Stimulated activated naive CD4-positive, alpha-beta T cell (primary cell): Measurements from ENCODE around the gene KHSRP.
"Not testable (repeated sequence)": the region's sequence is repeated elsewhere in the genome, so short reads cannot be mapped to it uniquely, and the experiment has no call there.

Source experiments
- DNase-seq, 6 experiments: peaks; one replicate each; lab custom pipeline; 2025; lab: John Stamatoyannopoulos, UW

KHSRP gene

GRCh38 chr19:6452223-6452614, 27.6 kb upstream of the KHSRP start:
- DNase-seq: no peak

GRCh38 chr19:6451583-6452222, 27.1 kb upstream of the KHSRP start:
- no peak for DNase-seq

GRCh38 chr19:6450166-6450565, 25.6 kb upstream of the KHSRP start:
- DNase-seq: no peak

- no peak for DNase-seq
Observed at GRCh38 chr19:6448045-6448444, 23.4 kb upstream of the KHSRP start.

GRCh38 chr19:6446452-6446851, 21.8 kb upstream of the KHSRP start:
- no peak for DNase-seq

DNA sequence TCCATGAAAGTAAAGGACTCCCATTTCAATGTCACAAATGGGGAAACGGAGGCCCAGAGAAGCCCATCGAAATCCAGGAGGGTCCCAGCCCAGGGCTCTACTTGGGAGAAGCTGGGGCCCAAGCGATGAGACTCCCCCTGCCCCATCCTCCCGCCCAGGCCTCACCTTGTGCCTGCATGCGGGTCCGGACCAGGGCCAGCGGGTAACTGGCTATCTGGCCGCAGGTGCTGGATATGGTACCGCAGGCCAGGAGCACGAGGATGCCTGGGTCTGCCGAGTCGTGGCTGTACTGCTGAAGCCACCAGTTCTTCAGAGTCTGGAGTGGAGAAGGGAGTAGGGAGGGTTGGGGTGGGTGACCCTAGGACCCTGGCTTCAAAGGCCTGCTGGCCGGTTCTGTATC, 19.4 kb upstream of the KHSRP start:
- DNase-seq: no peak

DNA sequence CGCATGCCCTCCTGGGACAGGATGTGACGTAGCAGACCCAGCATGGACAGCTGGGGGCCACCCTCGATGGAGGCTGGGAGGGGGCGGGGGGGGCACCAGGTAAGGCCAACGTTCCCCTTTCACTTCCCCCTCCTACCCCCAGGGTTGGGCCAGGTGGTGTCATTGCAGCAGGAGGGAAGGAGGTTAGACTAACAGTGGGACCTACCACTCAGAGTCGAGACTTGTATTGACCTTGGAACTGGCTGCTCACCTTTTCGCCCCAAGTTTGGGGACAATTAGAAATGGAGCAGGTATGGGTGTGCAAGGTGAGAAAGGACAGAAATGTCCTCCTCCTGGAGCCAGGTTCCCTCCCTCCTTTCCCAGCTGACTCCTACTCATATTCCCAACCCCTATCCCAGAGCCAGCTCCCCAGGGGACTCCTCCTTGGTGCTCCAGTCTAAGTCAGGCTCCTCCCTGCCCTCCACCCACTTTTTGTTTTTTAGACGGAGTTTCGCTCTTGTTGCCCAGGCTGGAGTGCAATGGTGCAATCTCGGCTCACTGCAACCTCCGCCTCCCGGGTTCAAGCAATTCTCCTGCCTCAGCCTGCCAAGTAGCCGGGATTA, 17.6 kb upstream of the KHSRP start:
- no peak for DNase-seq

- no peak for DNase-seq
Observed at GRCh38 chr19:6440905-6441304, 16.3 kb upstream of the KHSRP start.

GRCh38 chr19:6439743-6440142, 15.1 kb upstream of the KHSRP start:
- DNase-seq: no peak

- DNase-seq: no peak
Observed at GRCh38 chr19:6433663-6434062, 9.1 kb upstream of the KHSRP start, which contains the start of gene SLC25A41. SLC25A41 (minus strand) TSS chr19:6433763; CDS start chr19:6433693, 70 bp downstream.

GRCh38 chr19:6433165-6433564, 8.6 kb upstream of the KHSRP start:
- DNase-seq: no peak

GRCh38 chr19:6431891-6432290, 7.3 kb upstream of the KHSRP start:
- DNase-seq: no peak

DNA sequence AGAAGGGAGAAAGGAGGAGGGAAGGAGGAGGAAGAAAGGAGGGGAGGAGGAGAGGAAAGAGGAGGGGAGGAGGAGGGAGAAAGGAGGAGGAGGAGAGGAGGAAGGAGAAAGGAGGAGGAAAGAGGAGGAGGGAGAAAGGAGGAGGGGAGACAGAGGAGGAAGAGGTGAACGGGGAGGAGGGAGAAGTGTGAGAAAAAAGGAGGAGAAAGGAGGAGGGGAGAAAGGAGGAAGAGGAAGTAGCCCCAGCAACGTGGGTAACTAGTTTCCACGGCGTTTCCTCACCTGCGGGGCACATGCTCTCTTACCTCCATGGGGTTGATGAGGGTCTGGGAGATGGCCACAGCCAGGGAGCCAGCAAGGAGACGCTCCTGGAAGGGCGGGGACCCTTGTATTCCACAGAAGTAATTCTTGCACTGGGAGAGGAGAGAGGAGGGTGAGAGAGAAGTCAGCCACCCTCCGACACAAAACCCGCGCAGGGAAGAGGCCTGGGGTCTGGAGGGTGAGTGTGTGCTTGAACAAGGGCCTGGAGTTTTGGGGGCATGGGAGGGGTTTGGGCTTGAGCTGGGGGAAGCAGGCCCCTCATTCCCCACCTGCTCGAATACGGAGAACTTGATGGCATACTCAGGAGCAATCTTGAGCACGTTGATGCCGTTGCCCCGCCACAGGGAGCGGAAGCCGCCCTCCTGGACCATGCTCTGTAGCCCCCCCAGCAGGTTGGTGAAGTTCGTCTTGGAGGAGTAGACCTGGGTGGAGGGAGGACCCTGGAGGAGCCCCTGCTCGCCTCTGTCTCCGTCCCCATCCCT, 5.0 kb upstream of the KHSRP start:
- DNase-seq: no peak

DNA sequence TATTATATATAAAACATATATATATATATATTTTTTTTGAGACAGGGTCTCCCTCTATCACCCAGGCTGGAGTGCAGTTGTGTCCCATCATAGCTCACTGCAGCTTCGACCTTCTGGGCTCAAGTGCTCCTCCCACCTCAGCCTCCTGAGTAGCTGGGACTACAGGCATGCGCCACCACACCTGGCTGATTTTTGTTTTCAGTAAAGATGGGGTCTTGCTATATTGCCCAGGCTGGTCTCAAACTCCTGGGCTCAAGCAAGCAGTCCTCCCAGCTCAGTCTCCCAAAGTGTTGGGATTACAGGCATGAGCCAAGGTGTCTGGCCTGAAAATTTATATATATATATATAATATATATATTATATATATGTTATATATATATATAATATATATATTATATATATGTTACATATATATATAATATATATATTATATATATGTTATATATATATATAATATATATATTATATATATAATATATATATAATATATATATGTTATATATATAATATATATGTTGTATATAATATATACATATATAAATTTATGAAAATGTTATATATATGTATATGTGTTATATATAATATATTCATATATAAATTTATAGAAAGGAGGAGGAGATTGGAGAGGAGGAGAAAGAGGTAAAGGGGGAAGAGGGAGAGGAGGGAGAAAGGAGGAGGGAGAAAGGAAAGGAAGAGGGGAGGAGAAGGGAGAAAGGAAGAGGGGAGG, 4.2 kb upstream of the KHSRP start:
- DNase-seq: not testable (repeated sequence)

- DNase-seq: no peak
Observed at GRCh38 chr19:6427131-6427530, 2.5 kb upstream of the KHSRP start.

DNA sequence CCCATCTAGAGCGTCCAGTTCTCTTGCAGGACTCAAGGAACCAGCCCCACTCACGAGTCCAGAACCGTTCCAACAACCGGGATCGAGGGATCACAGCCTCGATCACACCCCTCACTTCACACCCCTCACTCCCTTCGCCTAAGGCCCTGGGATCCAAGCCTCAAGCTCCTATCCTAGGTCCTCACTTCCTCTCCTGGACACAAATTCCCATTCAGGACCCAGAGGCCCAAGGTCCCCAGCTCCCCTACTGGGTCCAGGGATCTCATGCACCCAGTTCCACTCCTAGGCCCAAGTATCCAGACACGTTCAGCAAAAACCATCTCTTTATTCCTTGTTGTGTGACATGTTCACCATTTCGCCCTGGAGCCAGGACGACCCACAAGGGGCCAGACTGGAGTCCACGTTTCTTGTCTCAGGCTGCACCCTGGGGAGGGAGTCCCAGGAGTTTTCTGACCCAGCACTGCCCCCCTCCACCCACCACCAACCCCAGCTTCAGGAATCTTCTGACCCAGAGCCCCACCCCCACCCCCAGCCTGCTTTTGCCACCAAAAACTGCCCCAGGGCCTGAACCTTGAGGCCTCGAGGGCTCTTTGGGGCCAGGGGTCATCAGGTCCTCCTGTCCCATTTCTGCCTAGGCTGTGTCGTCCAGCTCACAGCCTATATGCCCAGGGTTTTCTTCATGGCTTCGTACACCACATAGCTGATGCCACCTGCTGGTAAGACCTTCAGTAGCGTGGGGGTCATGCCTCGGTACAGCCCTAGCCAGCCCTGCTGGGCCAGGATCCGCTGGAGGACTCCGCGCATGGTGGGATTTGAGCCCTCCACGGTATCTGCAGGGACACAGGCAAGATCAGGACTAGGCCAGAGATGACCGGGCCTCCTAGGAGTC, 1.4 kb upstream of the KHSRP start:
- no peak for DNase-seq

GRCh38 chr19:6424939-6425731, 524 bp upstream of the KHSRP start:
- DNase-seq: peak; percentile 96 to 100 (median 99)

DNA sequence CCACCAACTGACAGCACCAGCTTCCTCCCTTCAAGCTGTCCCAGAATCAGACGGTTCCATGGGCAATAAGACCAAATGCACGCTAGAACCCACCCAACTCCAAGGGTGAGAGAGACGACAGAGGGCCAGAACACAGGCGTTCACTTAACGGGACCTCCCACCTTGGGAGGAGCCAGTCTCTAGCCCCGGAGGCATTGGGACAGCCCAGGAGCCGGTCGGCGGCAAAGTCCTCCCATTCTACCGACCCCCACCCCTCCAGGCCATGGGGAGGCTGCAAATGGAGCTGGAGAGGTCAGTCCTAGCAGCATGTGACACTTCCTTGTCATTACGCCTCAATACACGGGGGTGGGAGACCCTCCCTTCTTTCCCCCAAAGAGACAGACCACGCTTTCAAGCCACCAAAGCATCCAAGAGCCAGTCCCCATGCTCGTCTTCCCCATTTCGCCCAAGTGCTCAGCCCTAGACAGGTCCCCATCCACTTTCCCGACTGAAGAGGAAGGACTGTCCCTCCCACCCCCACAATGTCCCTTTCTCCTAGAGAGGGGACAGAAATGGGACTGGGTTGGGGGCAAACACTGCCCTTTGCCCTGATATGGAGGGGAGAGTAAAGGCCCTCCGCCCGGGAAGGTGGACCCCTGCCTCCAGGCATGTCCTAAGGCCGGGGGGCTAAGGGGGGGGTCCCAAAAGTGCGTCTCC, 964 bp downstream of the KHSRP start:
- peak in 1 of 6 experiments; percentile 25 for DNase-seq

DNA sequence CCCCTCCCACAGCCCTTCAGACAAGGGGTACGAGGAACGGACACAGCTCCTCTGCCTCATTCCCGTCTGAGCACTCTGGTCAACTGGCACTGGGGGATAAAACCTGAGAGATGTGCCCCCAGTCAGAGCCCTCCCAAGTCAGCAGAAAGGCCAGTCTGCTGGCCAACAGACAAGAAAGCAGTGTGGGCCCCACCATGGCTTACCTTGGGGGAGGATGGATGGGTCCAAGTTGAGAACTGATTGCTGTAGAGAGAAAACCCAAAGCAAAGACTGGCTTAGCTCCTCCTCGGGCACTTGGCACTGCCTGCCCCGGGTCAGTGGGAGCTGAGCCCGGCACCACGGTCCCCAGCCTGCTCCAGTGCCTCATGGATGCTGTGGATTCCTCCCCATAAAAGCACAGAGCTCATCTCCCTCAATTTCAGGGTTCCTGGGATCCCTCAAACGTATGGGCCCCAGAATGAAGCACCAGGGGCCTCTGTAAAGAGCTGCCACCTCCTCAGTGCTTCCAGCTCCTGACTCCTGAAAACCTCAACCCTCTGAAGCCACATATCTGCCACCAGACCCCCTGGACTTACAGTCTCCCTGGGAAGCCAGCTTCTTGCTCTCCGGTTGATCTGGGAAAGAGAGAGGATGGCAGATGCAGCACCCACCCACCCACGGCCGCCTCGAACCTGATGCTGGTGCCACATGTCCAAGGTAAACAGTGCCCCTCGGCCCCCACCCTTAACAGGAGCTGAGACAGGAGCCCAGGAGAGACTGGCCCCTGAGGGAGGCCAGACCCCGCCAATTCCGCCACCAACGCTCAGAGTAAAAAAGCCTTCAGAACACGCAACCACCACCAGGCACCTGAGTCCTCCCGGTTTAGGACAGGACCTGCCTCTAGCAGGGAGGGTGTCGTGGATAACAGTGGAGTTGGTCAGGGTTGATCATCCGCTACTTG, 3.3 kb downstream of the KHSRP start:
- DNase-seq: no peak
